SK-MEL-5 (cell line): ENCODE data around the gene NUP35. TPM values are rescaled to one million over a fixed set of nuclear protein-coding genes. Genes with fewer than 3 reads are reported as not detected.

Experiments used
- DNase-seq: peaks from one replicate; pipeline ENCODE4 v3.0.0-alpha.2; 2016; ENCODE audit warnings: low read depth, low spot score
- in situ Hi-C: cut with HindIII; loops from 2 replicates; pipeline ENCODE4 v1.10.0; 2016; ENCODE audit warnings: low sequenced_read_pairs, high pct_unique_total_duplicates, low pct_unique_long_range_greater_than_20kb
- polyA plus RNA-seq, 2 experiments: library from polyadenylated mRNA; depleted of rRNA; stranded (reverse); fragments of >200 nt; gene quantifications; 2 replicates each; pipeline ENCODE4 v1.2.3, GENCODE V29; 2015
- total RNA-seq: library from RNA; depleted of rRNA; stranded (reverse); fragments of >200 nt; shearing (Covaris generic); gene quantifications from 2 replicates; pipeline ENCODE4 v1.2.3, GENCODE V29; 2014; rRNA removed

NUP35 gene, protein sequence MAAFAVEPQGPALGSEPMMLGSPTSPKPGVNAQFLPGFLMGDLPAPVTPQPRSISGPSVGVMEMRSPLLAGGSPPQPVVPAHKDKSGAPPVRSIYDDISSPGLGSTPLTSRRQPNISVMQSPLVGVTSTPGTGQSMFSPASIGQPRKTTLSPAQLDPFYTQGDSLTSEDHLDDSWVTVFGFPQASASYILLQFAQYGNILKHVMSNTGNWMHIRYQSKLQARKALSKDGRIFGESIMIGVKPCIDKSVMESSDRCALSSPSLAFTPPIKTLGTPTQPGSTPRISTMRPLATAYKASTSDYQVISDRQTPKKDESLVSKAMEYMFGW
- 23.8 and 31.8 TPM in 2 replicates for total RNA-seq
- polyA plus RNA-seq (2015; cell fraction: cytosol; rRNA removed) = 12.1 and 12.7 TPM in 2 replicates
- polyA plus RNA-seq (2015; cell fraction: nucleus; rRNA removed) = 11.8 and 15.4 TPM in 2 replicates

DNA sequence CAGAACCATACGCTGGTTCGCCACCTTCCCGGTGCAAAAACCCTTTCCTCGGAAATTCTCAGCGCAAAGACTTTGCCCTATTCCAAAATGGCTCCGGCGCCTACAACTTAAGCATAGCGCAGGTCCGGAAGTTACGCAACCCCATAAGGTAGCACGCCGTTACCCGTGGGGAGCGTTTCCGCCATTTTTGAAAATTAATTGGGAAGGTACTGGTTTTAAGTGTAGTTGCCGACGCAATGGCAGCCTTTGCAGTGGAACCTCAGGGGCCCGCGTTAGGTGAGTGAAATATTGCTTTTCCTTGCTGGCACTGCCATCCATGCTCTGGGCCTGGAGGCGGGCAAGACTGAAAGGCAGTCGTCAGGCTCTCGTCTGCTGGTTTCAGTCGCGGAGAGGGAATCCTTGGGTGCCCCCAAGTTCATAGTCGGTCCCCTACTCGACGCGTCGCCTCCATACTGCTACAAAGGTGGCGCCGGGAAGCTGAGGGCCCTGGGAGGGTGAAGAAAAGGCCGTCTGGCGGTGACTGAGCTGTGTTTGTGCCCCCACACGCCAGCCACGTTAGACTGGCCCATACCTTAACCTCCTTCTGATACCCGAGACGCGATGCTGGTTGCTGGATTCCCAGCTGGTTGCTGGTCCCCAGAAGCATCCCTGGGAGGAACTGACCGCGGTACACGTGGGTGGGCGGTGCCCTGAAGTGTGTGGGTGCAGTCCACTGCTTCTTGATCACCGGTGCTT is at the start of gene NUP35:
Gene NUP35, plus strand, starts transcription at position 222 of the 735 bp plus-strand sequence. Its CDS starts 15 bp downstream, at position 237.
- in situ Hi-C loops = no loop called here
- peak; percentile 91 for DNase-seq

DNA sequence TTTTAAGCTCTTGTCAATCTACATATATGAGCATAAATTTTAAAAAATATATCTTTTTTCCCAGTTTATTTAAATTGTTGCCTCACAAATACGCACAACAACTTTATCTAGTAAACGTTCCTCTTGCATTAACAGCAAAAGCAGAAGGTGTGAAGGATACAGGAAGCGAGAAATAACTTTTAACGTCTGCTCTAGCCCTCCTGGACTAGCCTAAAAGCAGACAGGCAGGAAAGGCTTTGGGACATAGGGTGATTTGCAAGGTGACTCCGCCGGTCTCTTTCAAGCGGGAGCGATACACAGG is 46.1 kb upstream of the NUP35 start:
- in situ Hi-C loops = no loop called here
- no peak for DNase-seq

DNA sequence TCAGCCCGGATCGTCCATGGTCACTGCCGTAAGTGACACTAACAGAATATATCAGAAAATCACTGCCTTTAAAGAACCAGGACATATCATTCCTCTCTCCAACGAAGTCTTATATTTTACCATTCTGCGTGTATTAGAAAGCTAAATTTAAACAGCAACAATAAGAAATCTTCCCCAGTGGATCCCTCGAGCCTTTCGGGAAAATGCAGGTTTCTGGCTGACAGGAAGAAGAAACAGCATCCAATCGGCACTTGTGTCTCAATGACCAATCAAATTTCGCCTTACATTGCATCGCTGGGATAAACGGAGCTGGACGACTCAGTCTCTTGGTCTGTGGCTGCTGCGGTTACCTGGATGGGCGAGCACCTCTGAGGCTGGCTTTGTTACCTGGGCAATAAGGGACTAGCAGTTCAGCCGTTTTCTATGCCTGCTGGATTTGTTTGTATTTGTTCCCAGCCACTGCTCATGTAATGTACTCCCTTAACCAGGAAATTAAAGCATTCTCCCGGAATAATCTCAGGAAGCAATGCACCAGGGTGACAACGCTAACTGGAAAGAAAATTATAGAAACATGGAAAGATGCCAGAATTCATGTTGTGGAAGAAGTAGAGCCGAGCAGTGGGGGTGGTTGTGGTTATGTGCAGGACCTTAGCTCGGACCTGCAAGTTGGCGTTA is 45.6 kb upstream of the NUP35 start, which contains the start of gene DUSP19:
Gene DUSP19, plus strand, starts transcription at position 284 of the 675 bp plus-strand sequence. Its CDS starts 187 bp downstream, at position 471.
- DNase-seq = peak; percentile 92
- in situ Hi-C loops = no loop called here

DNA sequence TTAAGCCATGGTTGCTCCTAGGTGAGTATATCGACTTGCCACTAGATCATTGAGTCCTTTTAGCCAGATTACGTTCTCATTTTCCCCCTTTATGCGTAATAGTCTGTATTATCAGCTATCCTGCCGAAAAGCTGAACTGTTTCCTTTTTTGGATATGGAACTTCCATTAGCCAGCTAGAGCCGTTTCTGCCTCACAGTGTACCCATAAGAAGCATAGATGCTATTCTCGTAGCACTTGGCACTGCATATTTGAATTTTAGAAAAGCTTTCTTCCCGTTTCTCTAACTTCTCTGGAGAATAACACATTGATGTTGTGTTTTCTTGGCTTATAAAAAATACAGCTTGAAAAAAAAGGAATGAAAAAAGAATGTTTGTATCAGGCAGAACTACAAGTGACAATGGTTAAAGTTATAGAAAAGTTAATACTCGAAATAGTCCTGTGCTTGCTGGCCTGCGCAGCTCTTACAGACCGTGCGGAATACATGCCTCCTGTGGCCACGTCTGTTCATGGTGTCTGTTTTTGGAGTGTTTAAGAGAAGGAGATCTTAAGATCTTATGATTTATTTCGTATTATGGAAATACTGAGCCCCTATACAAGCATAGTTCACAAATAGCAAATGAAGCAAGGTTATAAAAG is 45.0 kb upstream of the NUP35 start:
- peak; percentile 5 for DNase-seq
- in situ Hi-C loops = no loop called here

DNA sequence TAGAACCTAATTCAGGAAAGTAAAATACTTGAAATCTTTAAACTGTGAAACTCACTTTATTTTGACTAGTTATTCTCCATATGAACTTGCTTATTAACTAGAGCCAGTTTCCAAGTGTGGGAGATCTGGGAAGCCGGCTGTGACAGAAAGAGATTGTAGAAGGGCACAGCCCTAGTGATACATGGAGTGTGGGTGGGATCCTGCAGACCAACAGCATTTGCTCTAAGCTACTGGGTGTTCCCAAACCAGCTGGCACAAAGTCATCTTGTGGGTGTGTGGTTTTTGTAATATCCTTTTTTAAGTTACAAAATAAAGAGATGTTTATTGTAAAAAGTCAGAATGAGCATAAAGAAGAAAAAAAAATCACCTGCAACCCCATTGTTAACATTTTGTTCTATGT is 42.3 kb upstream of the NUP35 start:
- DNase-seq = no peak
- in situ Hi-C loops = no loop called here

DNA sequence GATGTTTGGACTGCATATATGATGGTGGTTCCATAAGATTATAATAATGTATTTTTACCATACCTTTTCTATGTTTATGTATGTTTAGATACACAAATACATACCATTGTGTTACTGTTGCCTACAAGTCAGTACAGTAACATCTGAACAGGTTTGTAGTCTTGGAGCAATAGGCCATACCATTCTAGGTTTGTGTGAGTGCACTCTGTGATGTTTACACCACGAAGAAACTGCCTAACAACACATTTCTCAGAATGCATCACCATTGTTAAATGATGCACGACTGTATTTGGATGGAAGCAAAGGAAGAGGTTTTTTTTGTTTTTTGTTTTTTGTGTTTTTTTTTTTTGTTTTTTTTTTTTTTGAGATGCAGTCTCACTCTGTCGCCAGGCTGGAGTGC is 36.2 kb upstream of the NUP35 start:
- DNase-seq = no peak
- in situ Hi-C loops = no loop called here

DNA sequence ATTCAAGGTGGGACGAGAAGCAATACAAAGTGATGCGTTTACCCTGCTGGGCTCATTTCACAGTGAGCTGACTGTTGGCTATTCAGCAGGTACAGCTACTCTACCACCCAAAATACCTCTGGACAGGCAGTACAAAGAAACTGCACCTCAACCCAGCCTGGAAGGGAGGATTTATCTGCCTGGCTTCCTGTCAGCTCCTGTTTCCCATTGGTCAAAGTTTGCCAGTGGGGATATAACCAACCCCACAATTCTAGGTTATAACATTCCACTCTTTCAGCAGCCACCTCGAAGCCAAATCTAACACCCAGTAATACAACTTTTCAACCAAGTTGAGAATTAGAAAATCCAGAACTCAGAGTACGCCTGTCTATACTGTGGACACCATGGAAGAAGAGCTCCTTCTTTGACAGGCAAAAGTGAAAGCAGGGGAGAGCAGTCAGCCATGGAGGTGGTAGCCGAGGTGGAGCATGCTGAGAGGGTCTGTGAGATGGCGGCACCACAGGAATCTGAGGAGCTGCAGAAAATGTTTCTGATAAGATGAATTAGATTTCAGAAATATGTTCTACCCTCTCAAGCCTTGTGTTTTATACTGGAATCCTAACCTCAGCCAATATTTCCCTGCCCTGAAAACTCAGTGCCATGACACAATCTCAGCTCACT is 34.9 kb upstream of the NUP35 start:
- peak; percentile 4 for DNase-seq
- in situ Hi-C loops = no loop called here

DNA sequence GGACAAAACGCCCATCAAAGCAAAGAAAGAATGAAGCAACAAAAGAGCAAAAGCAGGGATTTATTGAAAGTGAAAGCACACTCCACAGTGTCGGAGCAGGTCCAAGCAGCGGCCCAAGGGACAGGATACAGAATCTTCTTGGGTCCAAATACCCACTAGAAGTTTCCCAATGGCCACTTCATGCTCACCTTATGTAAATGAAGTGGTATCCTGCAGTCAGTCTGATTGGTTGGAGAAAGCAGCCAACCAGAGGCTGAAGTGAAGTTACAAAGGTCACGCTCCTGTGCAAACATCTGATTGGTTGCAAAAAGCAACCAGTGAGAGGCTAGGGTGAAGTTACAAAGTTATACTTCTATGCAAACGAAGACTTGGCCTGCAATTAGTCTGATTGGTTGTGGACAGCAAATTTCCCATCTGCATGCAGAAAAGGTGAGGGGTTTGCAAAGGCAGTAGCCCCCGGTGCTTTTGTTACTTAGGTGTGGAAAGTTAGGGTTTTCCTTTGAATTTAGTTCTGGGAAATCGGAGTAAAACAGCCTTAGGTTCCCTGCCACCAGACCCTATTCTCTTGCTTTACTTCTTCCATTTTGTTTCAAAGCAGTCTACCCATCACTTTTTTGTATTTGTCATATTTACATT is 32.8 kb upstream of the NUP35 start:
- in situ Hi-C loops = no loop called here
- DNase-seq = no peak

DNA sequence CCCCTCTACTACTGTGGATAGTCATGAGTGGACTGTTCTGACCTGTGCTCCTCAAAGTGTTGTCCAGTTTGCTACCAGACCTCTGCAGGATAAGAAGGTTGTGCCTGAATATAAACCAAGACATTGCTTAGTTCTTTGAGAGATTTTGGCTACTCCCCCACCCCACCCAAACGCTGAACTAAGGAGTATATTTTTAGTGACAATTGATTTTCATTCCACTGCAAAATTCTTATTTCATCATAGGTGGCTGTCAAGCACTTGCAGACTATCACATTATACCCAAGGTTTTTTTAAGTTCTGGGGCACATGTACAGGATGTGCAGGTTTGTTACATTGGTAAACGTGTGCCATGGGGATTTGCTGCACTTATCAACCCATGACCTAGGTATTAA is 32.3 kb upstream of the NUP35 start:
- DNase-seq = no peak
- in situ Hi-C loops = no loop called here

DNA sequence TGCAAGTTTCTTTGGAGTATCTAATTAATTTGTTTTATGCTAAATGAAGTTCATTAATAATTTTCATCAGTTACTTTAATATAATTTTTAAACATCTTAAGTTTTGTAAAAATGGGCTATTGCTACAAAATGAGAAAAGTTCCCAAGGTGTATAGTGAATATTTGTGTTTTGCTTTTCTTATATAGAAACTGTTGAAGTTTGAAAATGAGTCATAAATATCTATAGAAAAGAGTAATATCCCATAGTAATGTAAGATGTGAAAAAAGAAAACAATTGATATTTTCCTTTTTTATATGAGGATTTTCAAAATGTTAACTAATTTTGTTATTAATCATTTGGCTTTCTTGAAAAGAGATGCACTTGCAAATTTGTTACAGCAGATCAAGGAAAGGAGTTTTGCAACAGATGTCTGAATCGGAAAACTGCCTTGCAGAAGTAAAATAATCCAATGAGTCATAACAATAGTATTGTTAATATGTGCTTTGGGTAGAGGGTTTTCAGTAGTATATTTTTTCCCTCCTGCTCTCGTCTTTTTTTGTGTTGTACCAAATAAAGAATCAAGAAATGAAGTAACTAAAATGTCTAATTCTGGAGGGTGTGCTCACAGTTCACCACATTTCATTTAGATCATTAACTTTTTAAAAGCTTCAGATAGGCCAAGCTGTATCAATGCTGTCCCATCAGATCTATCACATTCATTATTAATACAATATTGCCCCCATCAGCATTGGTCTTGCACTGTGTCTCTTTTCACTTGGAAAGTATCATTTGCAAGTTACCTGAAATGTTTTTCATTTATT is 30.2 kb upstream of the NUP35 start:
- in situ Hi-C loops = no loop called here
- no peak for DNase-seq

DNA sequence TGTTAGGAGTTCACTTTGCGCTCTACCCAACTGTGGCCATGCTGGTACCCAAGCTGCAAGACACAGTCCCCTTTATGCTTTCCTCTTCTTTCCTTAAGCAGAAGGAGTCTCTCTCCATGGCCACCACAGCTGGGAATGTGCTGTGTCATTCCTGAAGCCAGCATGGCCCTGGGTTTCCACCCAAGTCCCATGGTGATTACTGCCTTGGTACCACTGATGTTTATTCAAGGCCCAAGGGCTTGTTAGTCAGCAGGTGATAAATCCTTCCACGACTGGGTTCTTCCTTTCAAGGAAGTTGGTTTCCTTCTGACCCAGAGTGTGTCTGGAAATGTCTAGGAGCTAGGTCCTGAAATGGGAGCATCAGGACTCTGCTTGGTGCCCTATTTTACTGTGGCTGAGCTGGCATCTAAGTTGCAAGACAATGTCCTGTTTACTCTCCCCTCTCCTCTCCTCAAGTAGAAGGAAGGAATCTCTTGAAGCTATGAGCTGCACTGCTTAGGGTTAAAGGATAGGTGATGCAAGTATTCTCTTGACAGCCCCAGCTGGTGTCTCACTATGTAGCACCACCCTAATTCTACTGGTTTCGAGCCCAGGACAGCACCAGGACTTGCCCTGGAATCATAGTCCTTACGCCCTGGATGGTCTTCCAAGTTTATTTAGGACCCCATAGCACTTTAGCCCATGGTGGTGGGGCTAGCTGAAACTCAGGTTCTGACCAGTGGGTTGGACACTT is 18.7 kb upstream of the NUP35 start:
- in situ Hi-C loops = no loop called here
- DNase-seq = no peak

DNA sequence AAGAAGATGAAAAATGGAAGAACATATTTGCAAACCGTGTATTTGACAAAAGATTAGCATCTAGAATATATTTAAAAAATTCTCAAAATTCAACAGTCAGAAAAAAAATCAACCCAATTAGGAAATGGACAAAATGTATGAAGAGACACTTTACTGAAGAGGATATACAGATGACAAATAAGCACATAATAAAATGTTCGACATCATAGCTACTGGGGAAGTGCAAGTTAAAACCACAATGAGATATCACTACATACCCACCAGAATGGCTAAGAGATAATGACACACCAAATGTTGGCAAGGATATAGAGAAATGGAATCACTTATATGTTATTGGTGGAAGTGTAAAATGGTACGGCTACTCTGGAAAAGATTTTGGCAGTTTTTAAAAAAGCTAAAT is 11.7 kb upstream of the NUP35 start:
- in situ Hi-C loops = no loop called here
- DNase-seq = no peak

DNA sequence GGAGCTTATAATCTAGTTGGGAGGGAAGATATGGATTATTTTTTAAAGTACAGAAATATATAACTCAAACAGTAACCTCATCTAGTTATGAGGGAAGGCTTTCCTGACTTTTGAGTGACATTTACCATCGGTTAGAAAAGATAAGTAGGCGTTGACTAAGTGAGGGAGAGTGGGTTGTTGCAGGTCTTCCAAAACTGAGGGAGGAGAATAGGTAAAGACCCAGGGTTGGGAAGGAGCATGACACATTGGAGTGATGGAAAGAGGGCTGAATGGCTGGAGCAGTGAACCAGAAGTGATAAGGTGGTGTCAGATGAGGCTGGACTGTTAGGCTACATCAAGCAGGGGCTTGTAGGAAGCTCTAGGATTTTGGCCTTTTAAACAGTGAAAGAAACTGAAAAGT is 10.6 kb upstream of the NUP35 start:
- in situ Hi-C loops = no loop called here
- no peak for DNase-seq

DNA sequence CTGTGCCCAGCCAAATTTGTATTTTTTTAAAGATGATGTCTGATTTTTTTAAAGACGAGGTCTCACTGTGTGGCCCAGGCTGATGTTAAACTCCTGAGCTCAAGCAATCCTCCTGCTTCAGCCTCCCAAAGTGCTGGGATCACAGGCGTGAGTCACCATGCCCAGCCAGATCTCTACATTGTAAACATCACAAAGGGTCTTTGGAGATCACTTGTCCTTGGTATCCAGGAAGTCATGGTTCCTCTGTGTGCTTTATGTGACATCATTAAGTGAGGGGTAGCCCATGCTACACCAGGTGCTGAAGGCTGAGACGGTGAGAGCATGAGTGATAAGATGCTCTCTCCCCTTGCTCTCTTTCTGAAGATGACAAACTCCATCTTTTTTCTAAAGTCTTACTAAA is 7.0 kb upstream of the NUP35 start:
- in situ Hi-C loops = no loop called here
- no peak for DNase-seq

DNA sequence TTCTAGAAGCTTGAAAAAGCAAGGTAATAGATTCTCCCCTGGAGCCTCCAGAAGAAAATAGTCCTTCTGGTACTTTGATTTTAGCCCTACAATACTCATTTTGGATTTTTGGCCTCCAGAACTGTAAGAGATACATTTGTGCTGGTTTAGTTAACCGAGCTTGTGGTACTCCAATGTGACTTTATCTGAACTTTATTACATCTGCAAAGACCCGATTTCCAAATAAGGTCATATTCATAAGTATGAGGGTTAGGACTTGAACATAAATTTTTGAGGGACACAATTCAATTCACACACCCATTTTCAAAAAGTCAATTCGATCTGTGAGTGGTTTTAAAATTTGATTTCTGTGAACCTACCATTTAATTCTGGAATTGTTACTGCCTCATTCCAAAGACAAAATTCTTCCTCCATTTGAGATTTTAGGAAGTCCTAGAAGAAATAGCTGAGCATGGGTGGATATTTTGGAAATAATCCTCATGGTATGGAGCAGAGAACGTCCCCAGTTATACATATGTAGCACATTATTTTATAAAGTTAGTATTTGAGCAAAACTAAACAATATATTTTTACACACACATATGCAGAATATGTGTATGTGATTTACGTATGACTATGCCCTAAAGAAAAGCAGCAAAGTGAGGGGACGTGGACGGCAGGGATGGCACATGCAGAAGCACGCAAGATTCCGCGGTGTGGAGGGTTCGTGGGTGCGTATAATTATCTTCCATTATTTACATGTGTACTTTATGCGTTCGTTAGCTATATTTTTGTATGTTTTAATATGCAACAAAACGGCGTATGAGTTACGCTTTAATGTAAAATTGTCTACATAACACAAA is 905 bp upstream of the NUP35 start:
- DNase-seq = no peak
- in situ Hi-C loops = no loop called here
